Measurements from ENCODE around the gene HDHD2. TPM values are rescaled to one million over a fixed set of nuclear protein-coding genes. Genes with fewer than 3 reads are reported as not detected.
"Not testable (repeated sequence)": the region's sequence is repeated elsewhere in the genome, so short reads cannot be mapped to it uniquely, and the experiment has no call there.

Gene HDHD2
- polyA plus RNA-seq, 1 donor (not counting 4 experiments of a cell fraction or from before 2014, with no cell fraction given) = 17.7 TPM

DNA sequence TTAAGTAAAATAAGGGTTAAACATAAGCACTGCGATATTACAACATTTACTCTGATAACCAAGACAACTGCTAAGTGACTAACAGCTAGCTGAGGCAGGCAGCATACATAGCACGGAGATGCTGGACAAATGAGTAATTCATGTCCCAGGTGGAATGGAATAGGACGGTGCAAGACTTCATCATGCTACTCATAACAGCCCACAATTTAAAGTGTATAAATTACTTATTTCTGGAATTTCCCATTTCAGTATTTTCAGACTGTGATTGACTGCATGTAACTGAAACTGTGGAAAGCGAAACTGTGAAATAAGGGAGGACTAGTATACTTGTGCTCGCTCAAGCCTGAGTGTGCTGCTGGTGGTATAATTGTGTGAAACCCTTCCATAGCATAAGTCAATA lies 12.9 kb upstream of the HDHD2 start:
- Histone ChIP-seq H3K36me3 (ENCODE audit: control insufficient read depth in 2 of 2, extremely low read depth in 1 of 2, insufficient read depth in 2 of 2, low read length in 2 of 2) (no peaks in the 10 kb centered on the region), H3K9me1 (ENCODE audit: control insufficient read depth, extremely low read depth, insufficient read depth, low read length) (no peaks in the 10 kb centered on the region), H3K9me3 (ENCODE audit: control insufficient read depth, low read depth, low read length) (no peaks in the 10 kb centered on the region), H3K4me2 (ENCODE audit: control insufficient read depth, extremely low read depth, insufficient read depth, low read depth, low read length) (peak overlapping the region; percentile 37), H3K4me1 (ENCODE audit: control insufficient read depth, extremely low read depth, insufficient read depth, low read length) (peaks cover 5% of the 10 kb centered on the region), H4K20me1 (ENCODE audit: control insufficient read depth, extremely low read depth, insufficient read depth, low read length) (peaks cover 4% of the 10 kb centered on the region), H3K27ac (ENCODE audit: control insufficient read depth, insufficient read depth, low read length) (peak overlapping the region; percentile 66), H3K4me3 (ENCODE audit: control insufficient read depth in 2 of 3, extremely low read depth in 1 of 3, insufficient read depth in 2 of 3, low read depth in 1 of 3, low read length in 3 of 3) (no peak overlapping the region), H2AFZ (ENCODE audit: control insufficient read depth, low read length) (no peak overlapping the region), H3K9ac (ENCODE audit: control insufficient read depth, extremely low read depth, insufficient read depth, low read length) (peak overlapping the region; percentile 22), H3K27me3 (ENCODE audit: control insufficient read depth, extremely low read depth, insufficient read depth, low read length) (no peaks in the 10 kb centered on the region), H3K79me2 (ENCODE audit: control insufficient read depth, insufficient read depth, low read length) (peaks cover 78% of the 10 kb centered on the region)
- dilution Hi-C loops (cut with MboI; ENCODE audit: extremely low pct_ligation_motif_present, low sequenced_read_pairs) = no loop called here
- TF ChIP-seq EZH2 (IDR thresholded peaks at IDR 0.05; ENCODE audit: low read length) = no peak
- TF ChIP-seq, protein P1, sequence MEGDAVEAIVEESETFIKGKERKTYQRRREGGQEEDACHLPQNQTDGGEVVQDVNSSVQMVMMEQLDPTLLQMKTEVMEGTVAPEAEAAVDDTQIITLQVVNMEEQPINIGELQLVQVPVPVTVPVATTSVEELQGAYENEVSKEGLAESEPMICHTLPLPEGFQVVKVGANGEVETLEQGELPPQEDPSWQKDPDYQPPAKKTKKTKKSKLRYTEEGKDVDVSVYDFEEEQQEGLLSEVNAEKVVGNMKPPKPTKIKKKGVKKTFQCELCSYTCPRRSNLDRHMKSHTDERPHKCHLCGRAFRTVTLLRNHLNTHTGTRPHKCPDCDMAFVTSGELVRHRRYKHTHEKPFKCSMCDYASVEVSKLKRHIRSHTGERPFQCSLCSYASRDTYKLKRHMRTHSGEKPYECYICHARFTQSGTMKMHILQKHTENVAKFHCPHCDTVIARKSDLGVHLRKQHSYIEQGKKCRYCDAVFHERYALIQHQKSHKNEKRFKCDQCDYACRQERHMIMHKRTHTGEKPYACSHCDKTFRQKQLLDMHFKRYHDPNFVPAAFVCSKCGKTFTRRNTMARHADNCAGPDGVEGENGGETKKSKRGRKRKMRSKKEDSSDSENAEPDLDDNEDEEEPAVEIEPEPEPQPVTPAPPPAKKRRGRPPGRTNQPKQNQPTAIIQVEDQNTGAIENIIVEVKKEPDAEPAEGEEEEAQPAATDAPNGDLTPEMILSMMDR (optimal IDR thresholded peaks at IDR 0.05 in 1 of 3, IDR thresholded peaks at IDR 0.05 in 1 of 3, conservative IDR thresholded peaks at IDR 0.05 in 1 of 3; ENCODE audit: extremely low read depth in 1 of 3, insufficient read depth in 2 of 3, low read length in 3 of 3) = no peak
- peak; percentile 65 for FAIRE-seq
- DNase-seq (ENCODE audit: low read depth, low spot score) = no peak

DNA sequence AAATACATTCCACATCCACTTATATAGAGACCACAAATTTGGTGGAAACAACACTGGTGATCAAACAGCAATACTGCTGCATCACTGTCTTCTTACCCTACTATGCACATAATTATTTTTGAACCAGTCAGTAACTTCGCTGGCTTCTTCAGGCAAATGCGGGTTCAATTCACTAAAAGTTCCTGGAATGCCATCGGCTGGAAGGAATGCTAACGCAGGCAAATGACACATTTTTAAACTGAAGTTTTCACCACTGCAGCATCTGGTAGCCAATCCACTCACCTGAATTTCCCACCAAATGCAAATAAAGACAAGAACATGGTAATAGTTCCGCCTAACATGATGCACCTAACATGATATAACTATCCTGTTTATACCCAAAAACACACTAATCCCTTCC lies 10.0 kb upstream of the HDHD2 start:
- dilution Hi-C loops (cut with MboI; ENCODE audit: extremely low pct_ligation_motif_present, low sequenced_read_pairs) = no loop called here
- Histone ChIP-seq H3K4me2 (ENCODE audit: control insufficient read depth, extremely low read depth, insufficient read depth, low read depth, low read length) (no peak overlapping the region), H4K20me1 (ENCODE audit: control insufficient read depth, extremely low read depth, insufficient read depth, low read length) (peaks cover 4% of the 10 kb centered on the region), H3K36me3 (ENCODE audit: control insufficient read depth in 2 of 2, extremely low read depth in 1 of 2, insufficient read depth in 2 of 2, low read length in 2 of 2) (no peaks in the 10 kb centered on the region), H3K4me1 (ENCODE audit: control insufficient read depth, extremely low read depth, insufficient read depth, low read length) (peaks cover 5% of the 10 kb centered on the region), H3K27me3 (ENCODE audit: control insufficient read depth, extremely low read depth, insufficient read depth, low read length) (no peaks in the 10 kb centered on the region), H3K4me3 (ENCODE audit: control insufficient read depth in 2 of 3, extremely low read depth in 1 of 3, insufficient read depth in 2 of 3, low read depth in 1 of 3, low read length in 3 of 3) (no peak overlapping the region), H3K79me2 (ENCODE audit: control insufficient read depth, insufficient read depth, low read length) (peaks cover 63% of the 10 kb centered on the region), H3K9ac (ENCODE audit: control insufficient read depth, extremely low read depth, insufficient read depth, low read length) (no peak overlapping the region), H2AFZ (ENCODE audit: control insufficient read depth, low read length) (no peak overlapping the region), H3K9me1 (ENCODE audit: control insufficient read depth, extremely low read depth, insufficient read depth, low read length) (no peaks in the 10 kb centered on the region), H3K27ac (ENCODE audit: control insufficient read depth, insufficient read depth, low read length) (no peak overlapping the region), H3K9me3 (ENCODE audit: control insufficient read depth, low read depth, low read length) (no peaks in the 10 kb centered on the region)
- FAIRE-seq (no peak), DNase-seq (ENCODE audit: low read depth, low spot score) (no peak)
- TF ChIP-seq, protein P1 (optimal IDR thresholded peaks at IDR 0.05 in 1 of 3, IDR thresholded peaks at IDR 0.05 in 1 of 3, conservative IDR thresholded peaks at IDR 0.05 in 1 of 3; ENCODE audit: extremely low read depth in 1 of 3, insufficient read depth in 2 of 3, low read length in 3 of 3) = no peak
- no peak for TF ChIP-seq EZH2 (IDR thresholded peaks at IDR 0.05; ENCODE audit: low read length)

- H3K4me1 ChIP-seq (ENCODE audit: control insufficient read depth, extremely low read depth, insufficient read depth, low read length); dilution Hi-C loops (cut with MboI; ENCODE audit: extremely low pct_ligation_motif_present, low sequenced_read_pairs); FAIRE-seq; H3K9me3 ChIP-seq (ENCODE audit: control insufficient read depth, low read depth, low read length); H3K36me3 ChIP-seq (ENCODE audit: control insufficient read depth in 2 of 2, extremely low read depth in 1 of 2, insufficient read depth in 2 of 2, low read length in 2 of 2); H3K9ac ChIP-seq (ENCODE audit: control insufficient read depth, extremely low read depth, insufficient read depth, low read length); H3K27me3 ChIP-seq (ENCODE audit: control insufficient read depth, extremely low read depth, insufficient read depth, low read length); DNase-seq (ENCODE audit: low read depth, low spot score); H3K9me1 ChIP-seq (ENCODE audit: control insufficient read depth, extremely low read depth, insufficient read depth, low read length); H4K20me1 ChIP-seq (ENCODE audit: control insufficient read depth, extremely low read depth, insufficient read depth, low read length); H2AFZ ChIP-seq (ENCODE audit: control insufficient read depth, low read length); H3K27ac ChIP-seq (ENCODE audit: control insufficient read depth, insufficient read depth, low read length); H3K4me3 ChIP-seq (ENCODE audit: control insufficient read depth in 2 of 3, extremely low read depth in 1 of 3, insufficient read depth in 2 of 3, low read depth in 1 of 3, low read length in 3 of 3); H3K4me2 ChIP-seq (ENCODE audit: control insufficient read depth, extremely low read depth, insufficient read depth, low read depth, low read length): not testable (repeated sequence)
- H3K79me2 ChIP-seq (ENCODE audit: control insufficient read depth, insufficient read depth, low read length) = peaks cover 48% of the 10 kb centered on the region
Measured at GRCh38 chr18:47158404-47158803, 8.1 kb upstream of the HDHD2 start.

Data from keratinocyte (primary cell).